Body of pancreas (tissue), 4 donors: ENCODE measurements around the gene MTFR2.

Source experiments
- CTCF ChIP-seq, 7 experiments: fragments of 450-650 bp in 4 of 7; fragments of 200-600 bp in 3 of 7; sonication (generic) in 3 of 7; IDR thresholded peaks; one replicate each; pipeline ENCODE4 v1.5.1; 2016 to 2019; ENCODE audit warnings: antibody characterized with exemption in 7 of 7
- POLR2A ChIP-seq, 3 donors: fragments of 450-650 bp; IDR thresholded peaks; one replicate each; pipeline ENCODE4 v1.6.1; 2016; ENCODE audit warnings: antibody characterized with exemption in 3 of 3, mild to moderate bottlenecking in 2 of 3

- TF ChIP-seq CTCF (IDR thresholded peaks at IDR 0.05), result no peak
- no peak for TF ChIP-seq POLR2A (IDR thresholded peaks at IDR 0.05)
Observed at GRCh38 chr6:136274062-136274461, 24.0 kb upstream of the MTFR2 start.
